Measurements from ENCODE around the gene ZNF337.

DNA sequence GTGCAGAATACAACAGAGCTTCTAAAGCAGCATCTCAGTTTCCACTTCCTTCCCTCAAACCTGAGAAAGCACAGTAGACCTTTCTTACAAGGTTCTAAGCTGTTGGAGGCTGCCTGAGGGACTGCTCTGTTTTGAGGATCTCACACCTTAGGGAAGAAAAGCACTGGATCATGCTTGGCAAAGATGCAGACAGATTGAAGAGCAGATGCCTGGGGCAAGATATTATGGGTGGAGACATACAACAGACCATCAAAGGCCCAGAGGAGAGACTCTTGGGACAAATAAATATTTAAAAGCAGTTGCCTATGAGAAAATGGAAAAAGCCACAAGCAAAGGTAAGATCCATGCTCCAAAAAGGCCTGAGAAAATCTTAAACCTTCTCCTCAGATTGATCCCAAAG is 6.2 kb downstream of the ZNF337 start:
- TF ChIP-seq CTCF (IDR thresholded peaks at IDR 0.05) (no peak), POLR2AphosphoS5 (IDR thresholded peaks at IDR 0.05; ENCODE audit: low read depth, low read length) (no peak), REST (IDR thresholded peaks at IDR 0.05; ENCODE audit: insufficient read depth in 1 of 2, low read depth in 2 of 2, low read length in 1 of 2) (no peak), TCF7L2 (IDR thresholded peaks at IDR 0.05; ENCODE audit: low read depth, low read length) (no peak)

Measured in Panc1 (cell line).